Measurements from ENCODE around the gene ATP8B1.

Gene ATP8B1

GRCh38 chr18:57664568-57665165 lies 138.4 kb downstream of the ATP8B1 start:
- TF ChIP-seq TAF1 (IDR thresholded peaks at IDR 0.05; ENCODE audit: low read depth) (no peak), FOXM1 (IDR thresholded peaks at IDR 0.05; ENCODE audit: borderline replicate concordance, low read depth) (no peak), ZBTB7A (IDR thresholded peaks at IDR 0.05; ENCODE audit: low read depth) (no peak), TCF12 (IDR thresholded peaks at IDR 0.05; ENCODE audit: low read depth) (no peak), NFIC (IDR thresholded peaks at IDR 0.05) (no peak), EP300 (IDR thresholded peaks at IDR 0.05; ENCODE audit: borderline replicate concordance) (no peak), MAX (IDR thresholded peaks at IDR 0.05) (no peak), CEBPB (IDR thresholded peaks at IDR 0.05) (no peak), CREB1 (IDR thresholded peaks at IDR 0.05; ENCODE audit: low read depth) (no peak), EGR1 (IDR thresholded peaks at IDR 0.05) (no peak), USF1 (IDR thresholded peaks at IDR 0.05) (no peak), RAD21 (IDR thresholded peaks at IDR 0.05; ENCODE audit: low read depth) (no peak), YY1 (IDR thresholded peaks at IDR 0.05; ENCODE audit: low read depth) (no peak), REST (IDR thresholded peaks at IDR 0.05; ENCODE audit: low read depth) (no peak), TEAD4 (IDR thresholded peaks at IDR 0.05) (no peak)

- TF ChIP-seq REST (IDR thresholded peaks at IDR 0.05; ENCODE audit: low read depth), result no peak
- no peak for TF ChIP-seq ZBTB7A (IDR thresholded peaks at IDR 0.05; ENCODE audit: low read depth)
- TF ChIP-seq TAF1 (IDR thresholded peaks at IDR 0.05; ENCODE audit: low read depth), result no peak
- no peak for TF ChIP-seq CREB1 (IDR thresholded peaks at IDR 0.05; ENCODE audit: low read depth)
- TF ChIP-seq FOXM1 (IDR thresholded peaks at IDR 0.05; ENCODE audit: borderline replicate concordance, low read depth), result no peak
- TF ChIP-seq TEAD4 (IDR thresholded peaks at IDR 0.05), result no peak
- no peak for TF ChIP-seq EP300 (IDR thresholded peaks at IDR 0.05; ENCODE audit: borderline replicate concordance)
- no peak for TF ChIP-seq TCF12 (IDR thresholded peaks at IDR 0.05; ENCODE audit: low read depth)
- TF ChIP-seq MAX (IDR thresholded peaks at IDR 0.05), result no peak
- TF ChIP-seq EGR1 (IDR thresholded peaks at IDR 0.05), result no peak
- TF ChIP-seq USF1 (IDR thresholded peaks at IDR 0.05), result no peak
- no peak for TF ChIP-seq CEBPB (IDR thresholded peaks at IDR 0.05)
- TF ChIP-seq YY1 (IDR thresholded peaks at IDR 0.05; ENCODE audit: low read depth), result no peak
- no peak for TF ChIP-seq NFIC (IDR thresholded peaks at IDR 0.05)
- no peak for TF ChIP-seq RAD21 (IDR thresholded peaks at IDR 0.05; ENCODE audit: low read depth)
These were observed 142.2 kb downstream of the ATP8B1 start for GRCh38 chr18:57660961-57661360.

DNA sequence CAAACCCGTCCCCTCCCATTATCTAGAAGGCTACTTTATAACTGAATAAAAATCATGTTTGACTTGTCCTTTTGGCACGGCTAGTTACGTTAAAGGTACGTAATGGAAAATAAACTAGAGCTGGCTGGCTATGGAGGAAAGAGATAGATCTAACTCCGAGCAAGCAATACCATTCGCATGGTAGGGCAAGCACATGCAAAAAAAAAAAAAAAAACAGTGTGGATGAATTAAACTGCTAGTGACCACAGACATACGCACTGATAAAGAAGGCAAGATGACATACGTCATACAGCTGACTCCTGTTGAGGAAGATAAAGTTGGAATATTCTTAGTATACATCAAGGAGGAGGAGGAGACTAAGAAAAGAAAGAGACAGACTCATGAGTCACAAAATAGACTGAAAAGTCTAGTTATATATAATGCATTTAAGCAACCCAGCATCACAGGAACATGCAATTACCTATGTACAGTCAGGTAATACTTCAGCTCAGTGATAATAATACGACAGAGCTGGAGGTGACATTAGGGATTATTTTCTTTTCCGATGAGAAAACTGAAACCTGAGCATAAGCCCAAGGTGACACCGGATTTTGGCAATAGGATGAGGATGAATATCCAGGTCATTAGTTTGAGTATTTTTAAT lies 143.5 kb downstream of the ATP8B1 start:
- no peak for TF ChIP-seq USF1 (IDR thresholded peaks at IDR 0.05)
- TF ChIP-seq CEBPB (IDR thresholded peaks at IDR 0.05), result no peak
- no peak for TF ChIP-seq FOXM1 (IDR thresholded peaks at IDR 0.05; ENCODE audit: borderline replicate concordance, low read depth)
- TF ChIP-seq RAD21 (IDR thresholded peaks at IDR 0.05; ENCODE audit: low read depth), result no peak
- no peak for TF ChIP-seq EGR1 (IDR thresholded peaks at IDR 0.05)
- TF ChIP-seq CREB1 (IDR thresholded peaks at IDR 0.05; ENCODE audit: low read depth), result no peak
- TF ChIP-seq TAF1 (IDR thresholded peaks at IDR 0.05; ENCODE audit: low read depth), result no peak
- TF ChIP-seq TEAD4 (IDR thresholded peaks at IDR 0.05), result no peak
- TF ChIP-seq ZBTB7A (IDR thresholded peaks at IDR 0.05; ENCODE audit: low read depth), result no peak
- no peak for TF ChIP-seq TCF12 (IDR thresholded peaks at IDR 0.05; ENCODE audit: low read depth)

DNA sequence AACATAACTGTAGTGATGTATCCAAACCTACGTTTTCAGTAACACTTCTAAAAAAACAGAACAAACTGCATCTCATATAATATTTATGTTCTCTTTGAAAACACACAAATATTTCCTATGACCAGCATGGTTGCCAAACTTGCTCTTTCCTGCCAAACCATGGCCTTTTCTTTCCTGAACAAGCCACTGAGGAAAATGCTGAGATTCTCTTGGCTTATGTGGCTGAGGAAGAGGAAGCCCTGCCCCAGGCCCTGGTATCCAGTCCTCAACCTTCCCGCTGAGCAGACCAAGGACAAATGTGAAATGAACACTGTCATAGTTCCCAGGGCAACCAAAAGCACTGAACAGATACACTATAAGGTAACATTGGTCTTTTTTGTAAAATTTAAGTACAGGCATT lies 145.6 kb downstream of the ATP8B1 start:
- TF ChIP-seq NFIC (IDR thresholded peaks at IDR 0.05) (no peak), EP300 (IDR thresholded peaks at IDR 0.05; ENCODE audit: borderline replicate concordance) (no peak), MAX (IDR thresholded peaks at IDR 0.05) (no peak), TEAD4 (IDR thresholded peaks at IDR 0.05) (no peak), REST (IDR thresholded peaks at IDR 0.05; ENCODE audit: low read depth) (no peak), CREB1 (IDR thresholded peaks at IDR 0.05; ENCODE audit: low read depth) (no peak), TCF12 (IDR thresholded peaks at IDR 0.05; ENCODE audit: low read depth) (no peak), FOXM1 (IDR thresholded peaks at IDR 0.05; ENCODE audit: borderline replicate concordance, low read depth) (no peak), CEBPB (IDR thresholded peaks at IDR 0.05) (no peak), TAF1 (IDR thresholded peaks at IDR 0.05; ENCODE audit: low read depth) (no peak), RAD21 (IDR thresholded peaks at IDR 0.05; ENCODE audit: low read depth) (no peak), ZBTB7A (IDR thresholded peaks at IDR 0.05; ENCODE audit: low read depth) (no peak), EGR1 (IDR thresholded peaks at IDR 0.05) (no peak), USF1 (IDR thresholded peaks at IDR 0.05) (no peak), YY1 (IDR thresholded peaks at IDR 0.05; ENCODE audit: low read depth) (no peak)

Data from Ishikawa (cell line).